HG03139 (cell line): Measurements from ENCODE around the gene HPCAL1.

Experiments used
- ATAC-seq: cut with Tn5 transposase; IDR thresholded peaks from one replicate; pipeline ENCODE4 v1.9.1; 2021; ENCODE audit not compliant: unreplicated experiment

Gene HPCAL1

DNA sequence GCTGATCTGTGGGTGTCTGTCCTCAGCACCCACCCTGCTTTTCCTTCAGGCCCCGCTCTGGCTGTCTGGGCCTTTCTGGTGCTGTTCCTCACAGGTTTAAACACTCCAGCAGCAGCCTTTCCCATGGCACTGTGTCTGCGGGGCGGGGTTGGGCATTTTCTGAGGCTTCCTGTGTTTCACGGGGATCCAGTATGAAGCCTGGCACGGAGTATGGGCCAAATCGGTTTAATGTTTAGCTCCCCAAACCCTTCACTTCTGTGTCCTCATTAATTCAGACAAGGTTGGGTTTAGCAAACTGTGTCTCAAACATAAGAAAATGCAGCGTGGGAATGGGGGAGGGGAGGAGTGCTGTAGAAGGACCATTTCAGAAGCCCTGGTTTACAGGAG is 44.9 kb downstream of the HPCAL1 start:
- ATAC-seq: no peak

DNA sequence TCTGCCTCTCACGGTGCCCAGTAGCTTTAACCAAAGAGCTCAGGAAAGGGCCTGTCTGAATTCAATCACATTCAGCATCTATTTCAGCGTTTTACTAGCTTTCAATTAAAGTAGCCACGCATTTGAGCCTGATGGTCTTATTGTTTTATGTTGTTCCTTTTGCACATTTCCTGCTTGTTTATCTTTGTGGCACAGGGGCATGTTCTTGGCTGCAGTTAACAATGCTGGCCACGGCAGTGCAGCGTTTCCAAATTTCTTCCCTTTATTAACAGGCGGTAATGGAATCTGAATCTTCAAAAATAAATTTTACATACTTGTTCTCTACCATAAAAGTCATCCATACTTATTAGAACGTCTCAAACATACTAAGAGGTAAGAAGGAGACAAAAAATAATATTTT is 46.2 kb downstream of the HPCAL1 start:
- no peak for ATAC-seq

DNA sequence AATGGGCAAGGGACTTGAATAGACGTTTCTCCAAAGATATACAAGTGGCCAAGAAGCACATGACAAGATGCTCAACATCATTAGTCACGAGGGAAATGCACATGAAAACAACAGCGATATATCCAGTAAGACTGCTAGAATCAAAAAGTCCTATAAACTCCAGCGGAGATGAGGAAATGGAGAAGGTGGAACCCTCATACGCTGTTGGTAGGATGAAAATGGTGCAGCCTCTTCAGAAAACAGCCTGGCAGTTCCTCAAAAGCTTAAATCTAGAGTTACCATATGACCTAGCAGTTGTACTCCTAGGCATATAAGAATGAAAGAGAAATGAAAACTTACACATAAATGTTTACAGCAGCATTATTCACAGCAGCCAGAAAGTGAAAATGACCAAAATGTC is 48.1 kb downstream of the HPCAL1 start:
- ATAC-seq: no peak

DNA sequence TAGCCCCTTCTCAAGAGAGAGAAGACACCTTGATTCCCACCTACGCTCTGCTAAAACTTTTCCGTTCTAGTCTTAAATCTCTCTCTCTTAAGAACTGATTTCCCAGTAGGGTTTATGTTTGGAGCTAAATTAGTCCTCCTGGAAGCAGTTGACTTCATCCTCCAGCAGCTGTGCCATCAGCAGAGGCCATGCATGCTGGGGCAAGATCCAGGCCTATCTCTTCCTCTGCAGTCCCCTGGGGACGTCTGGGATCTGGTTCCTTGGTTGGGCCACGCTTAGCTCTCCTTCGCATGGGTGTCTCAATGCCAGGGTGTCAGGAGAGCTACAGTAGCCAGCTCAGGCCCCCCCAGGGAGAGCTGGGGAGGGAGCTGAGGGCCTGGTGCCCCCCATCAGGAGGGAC is 49.7 kb downstream of the HPCAL1 start:
- no peak for ATAC-seq

DNA sequence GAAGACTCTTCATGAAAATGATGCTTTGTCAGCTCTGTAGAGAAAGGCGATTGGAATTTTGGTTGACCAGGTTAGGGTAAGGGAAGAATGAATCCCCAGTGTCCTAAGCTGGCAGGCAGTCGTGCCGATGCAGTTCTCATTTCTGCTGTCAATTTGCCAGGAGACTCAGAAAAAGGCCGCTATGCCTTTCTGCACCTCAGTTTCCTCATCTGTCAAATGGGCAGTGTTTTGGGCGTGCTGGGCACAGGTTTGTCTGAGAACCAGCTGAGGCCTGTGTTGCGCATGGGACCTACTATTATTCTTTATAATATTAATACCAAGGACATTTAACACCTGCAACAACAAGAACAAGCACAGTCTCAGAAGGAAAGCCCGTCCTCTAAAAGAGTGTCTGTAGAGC is 50.3 kb downstream of the HPCAL1 start:
- no peak for ATAC-seq

DNA sequence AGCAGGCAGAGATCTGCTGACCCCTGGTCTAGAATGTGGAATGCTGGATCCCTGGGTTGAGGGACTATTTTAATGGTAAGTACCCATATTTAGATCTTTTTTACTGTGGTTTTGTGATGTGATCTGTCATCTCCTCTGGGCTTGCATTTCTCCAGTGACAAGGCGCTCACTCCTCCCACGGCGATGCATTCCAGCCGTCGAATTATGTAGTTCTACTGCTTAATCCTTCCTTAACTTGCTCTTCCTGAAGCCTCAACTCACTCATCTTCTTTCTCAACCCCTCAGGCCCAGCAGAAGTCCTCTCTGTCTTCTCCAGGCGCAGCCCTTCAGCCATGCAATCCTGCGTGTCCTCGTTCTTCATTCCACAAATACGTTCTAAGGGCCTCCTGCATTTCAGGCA is 51.2 kb downstream of the HPCAL1 start:
- no peak for ATAC-seq

DNA sequence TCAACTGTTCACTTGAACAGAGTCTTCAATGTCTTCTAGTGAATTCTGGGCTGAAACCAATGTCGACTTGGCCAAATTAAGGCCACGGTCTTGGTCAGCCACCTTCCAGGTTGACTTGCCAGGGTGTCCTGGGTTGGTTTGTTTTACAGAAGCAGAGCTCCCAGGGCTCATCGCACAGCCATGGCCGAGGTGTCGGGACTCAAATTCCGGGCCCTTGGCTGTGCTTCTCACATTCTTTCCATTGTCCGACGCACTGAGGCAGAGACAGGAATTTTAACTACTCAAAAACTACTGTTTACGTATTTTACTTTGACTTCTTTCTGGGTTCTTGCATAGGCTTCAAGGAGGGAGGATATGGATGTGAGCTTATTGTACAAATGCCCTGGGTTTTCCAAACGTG is 51.7 kb downstream of the HPCAL1 start:
- ATAC-seq: no peak

DNA sequence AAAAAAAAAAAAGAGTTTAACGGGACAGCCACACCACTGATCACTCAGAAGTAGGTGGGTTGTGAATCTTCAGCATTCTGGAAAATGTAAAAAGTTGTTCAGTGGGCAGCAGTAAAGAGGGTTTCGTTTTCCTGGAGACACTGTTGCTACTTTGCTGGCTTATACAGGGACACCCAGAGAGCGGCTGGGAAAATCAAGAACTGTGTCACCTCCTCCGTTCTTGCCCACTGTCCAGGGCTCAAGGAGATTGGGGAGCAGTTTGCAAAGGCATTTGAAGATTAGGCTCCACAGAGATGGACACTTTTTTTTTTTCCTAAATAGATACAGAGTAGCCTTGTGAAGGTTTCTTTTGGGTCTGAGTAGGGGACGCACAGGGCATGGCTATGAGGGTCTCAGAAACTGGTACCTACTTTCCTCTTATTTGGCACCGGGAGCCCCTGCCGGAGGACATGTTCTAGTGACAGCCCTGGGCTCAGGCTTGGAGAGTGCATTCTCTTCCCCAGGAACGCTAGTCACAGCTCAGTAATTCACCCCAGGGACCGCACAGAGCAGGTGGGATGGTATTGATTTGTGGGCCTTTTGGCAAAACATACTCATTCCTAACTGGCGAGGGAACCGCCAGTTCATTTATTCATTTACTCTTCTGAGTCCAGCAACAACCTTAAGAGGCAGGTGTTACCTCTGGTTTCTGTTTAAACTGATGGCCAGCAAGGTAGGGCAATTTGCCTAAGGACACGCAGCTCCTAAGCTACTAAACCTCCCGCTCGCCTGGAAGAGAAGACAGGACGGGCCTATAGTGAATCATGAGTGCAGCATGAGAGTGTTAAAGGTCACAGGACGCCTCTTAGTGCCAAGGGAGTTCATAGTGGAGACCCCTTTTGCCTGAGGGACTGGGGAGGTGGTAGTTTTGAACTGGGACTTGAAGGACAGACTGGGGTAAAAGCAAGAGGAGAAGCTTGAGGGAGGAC is 53.1 kb downstream of the HPCAL1 start:
- ATAC-seq: no peak

DNA sequence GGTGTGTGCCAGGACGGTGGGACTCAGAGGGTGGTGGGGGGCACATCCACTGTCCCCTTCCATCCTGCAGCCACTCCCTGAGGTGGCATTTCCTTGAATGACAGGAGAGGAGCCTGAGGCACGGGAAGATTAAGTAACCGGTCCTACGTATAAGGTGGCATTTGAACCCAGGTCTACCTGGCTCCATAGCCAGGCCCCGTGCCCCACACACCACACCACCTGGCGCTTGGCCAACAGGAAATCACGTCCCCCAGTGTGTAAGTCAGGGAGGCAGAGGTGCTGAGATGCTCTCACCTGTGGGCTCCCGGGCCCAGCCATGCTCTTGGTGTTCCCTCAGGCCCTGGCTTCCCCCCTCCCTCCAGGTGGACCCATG is 53.7 kb downstream of the HPCAL1 start:
- no peak for ATAC-seq

DNA sequence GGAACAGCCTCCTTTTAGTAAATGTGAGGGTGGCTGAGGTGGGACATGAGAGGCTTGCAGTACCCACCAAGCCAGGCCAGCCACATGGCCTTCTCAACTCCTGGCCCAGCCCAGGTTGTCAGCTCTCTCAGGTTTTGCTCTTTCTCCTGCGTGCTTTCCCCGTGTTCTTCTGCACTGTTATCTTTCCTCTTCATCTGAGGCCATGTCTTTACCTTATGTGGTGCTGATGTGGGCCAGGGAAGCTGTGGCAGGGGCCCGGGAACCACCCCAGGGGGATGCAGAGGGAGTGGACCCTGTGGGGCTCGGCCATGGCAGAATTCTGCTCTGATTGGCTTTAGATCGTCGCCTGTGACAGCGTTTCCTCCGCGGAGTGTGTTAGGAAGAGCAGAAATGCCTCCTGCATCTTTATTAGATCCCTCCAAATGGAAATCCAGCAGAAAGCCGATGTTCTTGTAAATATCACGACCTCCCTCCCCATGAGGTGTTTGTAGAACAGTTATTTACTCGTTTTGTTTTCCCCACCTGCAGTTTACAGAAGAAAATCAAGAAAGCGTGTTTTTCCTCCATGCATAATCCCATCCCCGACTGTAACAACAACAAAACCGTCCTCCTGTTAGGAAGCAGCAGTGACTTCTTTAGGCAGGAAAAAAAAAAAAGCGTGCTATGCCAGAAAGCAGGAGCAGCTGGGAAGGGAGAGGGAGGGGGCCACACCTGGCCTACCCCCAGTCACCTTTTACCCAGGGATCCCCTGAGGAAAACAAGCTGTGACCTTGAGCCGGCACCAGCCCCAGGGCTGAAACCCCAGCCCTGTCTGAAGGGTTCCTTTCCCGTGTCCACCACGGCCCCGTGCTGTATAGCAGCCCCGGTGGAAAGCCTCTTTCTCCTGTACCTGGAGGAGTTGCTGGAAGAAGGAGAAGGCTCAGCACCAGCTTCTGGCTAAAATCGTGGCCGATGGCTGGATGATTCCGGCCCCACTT is 54.8 kb downstream of the HPCAL1 start:
- ATAC-seq: no peak

DNA sequence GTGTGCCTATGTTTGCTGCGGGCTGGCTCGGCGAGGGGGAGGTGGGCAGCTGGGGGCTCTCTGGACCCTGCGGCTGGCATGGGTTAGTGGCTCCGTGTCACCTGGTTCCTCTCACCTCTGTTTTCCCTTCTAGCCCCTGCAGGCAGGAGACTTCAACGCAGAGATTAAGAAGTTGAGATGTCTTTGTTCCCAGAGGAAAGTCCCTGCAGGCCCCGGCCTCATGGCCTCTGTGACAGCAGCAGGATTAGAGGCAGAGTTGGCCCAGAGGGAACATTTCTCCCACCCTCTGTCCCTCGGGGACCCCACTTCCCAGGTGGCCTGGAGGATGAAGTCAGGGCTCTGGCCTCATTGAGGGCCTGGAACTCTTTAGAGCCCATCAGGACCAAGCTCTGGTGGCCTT is 56.5 kb downstream of the HPCAL1 start:
- no peak for ATAC-seq

DNA sequence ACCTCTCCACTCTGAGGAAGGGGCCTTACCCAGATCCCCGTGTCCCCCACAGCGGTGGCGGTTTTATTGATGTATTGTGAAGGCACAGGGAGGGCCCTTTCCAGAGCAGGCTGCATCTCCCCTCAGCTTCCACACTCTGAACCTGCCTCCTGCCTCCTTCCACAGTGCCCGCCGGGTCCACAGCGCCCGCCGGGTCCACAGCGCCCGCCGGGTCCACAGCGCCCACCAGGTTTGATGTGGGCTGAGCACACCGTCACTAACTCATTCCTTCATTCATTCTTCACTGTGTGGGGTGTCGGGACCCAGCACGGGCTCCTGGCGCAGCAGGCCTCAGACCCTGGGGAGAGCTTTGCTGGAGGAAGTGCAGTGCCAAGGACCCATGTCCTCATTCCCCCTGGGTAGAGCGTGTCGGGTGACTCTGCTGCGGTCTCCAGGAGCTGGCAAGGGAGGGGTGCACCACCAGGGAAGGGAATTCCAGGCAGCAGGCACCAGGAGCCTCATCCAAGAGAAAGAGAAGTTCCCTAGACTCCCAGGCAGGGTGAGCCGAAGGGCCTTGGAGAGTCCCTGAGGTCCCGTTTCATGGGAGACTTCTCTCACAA is 57.1 kb downstream of the HPCAL1 start:
- ATAC-seq: no peak

DNA sequence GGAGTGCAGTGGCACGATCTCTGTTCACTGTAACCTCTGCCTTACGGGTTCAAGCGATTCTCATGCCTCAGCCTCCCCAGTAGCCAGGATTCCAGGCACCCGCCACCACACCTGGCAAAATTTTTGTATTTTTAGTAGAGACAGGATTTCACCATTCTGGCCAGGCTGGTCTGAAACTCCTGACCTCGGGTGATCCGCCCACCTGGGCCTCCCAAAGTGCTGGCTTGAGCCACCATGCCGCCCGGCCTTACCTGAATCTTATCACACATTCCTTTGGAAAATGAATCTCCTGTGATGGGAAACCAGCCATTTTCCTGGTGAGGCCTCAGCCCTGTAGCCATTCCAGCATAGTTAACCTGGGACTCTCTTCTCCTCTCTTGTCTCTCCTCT is 57.8 kb downstream of the HPCAL1 start:
- no peak for ATAC-seq

DNA sequence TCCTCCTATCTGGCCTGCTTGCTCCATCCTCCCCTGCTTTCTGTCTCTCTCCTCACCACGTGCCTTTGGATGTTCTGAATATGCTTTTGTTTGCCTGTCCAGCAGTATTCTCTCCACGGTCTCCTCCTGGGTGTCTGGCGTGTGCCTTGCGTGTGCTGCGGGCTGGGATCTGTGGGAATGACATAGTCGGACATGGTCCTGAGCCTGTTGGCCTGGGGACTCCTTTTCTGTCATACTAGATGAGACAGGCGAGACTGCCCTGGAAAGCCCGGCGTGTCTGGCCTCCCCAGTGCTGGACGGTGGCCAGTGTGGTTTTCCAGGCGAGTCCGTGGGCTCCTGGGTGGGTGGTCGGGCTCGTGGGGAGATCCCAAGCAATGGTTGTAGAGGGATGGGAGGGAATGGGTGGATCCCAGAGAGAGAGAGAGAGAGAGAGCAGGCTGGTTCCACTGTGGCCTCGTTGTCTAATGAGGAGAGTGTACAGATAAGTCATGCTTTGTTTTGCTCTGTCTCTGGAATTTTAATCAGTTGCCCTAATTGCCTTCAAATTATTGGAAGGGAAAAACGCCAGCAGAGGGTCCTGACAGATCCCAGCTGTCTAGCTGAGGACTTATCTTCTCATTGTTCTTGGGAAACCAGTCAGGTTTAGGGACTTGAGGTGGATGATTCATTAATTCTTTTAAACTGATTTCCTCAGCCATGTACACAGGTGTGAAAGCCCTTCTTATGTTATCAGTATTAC is 58.3 kb downstream of the HPCAL1 start:
- no peak for ATAC-seq

DNA sequence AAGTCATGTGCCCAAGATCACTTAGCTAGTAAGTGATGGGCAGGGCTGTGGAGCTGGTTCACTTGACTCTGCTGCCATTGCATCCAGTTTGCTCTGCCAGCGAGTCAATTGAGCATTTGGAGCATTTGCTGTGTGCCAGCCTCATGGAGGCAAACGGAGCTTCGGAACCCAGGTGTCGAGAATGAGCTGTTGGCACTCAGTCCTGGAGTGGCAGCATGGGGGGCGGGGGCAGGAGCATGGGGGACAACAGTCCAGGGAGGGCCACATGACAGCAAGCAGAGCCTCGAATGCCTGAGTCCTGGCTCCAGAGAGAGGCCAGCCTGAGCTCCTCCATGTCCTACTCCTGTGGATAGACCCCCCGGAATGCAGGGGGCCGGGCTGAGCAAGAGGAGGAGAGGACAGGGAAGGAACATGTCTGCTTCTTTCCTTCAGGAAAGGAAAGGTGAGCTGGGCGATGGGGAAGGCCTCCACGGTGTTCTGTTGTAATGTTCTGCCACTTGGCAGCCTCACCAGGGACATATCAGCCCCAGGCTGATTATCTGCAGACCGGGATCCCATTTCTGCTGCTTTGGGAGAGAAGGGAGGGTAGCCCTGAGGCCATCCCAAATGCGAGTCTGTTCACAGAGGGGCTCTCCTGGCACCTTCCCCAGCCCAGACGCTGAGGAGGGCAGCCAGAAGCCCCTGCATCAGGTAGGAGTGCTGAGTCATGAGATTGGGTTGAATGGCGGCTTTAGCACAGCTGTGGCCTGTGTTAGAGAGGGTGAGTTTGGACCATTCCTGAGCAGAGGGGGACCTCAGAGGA is 59.6 kb downstream of the HPCAL1 start:
- no peak for ATAC-seq

DNA sequence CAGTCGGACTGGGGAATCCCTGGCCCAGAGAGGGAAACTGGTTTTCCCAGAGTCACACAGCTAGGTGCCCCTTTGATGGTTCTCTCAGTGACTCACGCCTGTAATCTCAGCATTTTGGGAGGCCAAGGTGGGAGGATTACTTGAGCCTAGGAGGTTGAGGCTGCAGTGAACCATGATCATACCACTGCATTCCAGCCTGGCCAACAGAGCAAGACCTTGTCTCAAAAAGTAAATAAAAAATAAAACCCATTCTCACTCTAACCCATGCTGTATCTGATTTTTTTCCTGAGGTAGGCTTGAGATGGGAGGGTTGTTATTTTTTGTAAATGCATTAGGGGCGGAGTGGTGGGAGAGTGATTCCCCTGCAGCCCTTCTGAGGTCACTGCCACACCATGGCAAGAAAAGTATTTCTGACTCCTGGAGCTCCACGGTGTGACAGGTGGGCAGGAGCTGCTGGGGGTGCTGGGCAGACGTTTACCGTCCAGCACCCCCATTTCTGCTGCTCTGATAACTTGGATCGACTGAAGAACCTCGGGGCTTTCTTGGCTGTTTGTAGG is 60.3 kb downstream of the HPCAL1 start:
- no peak for ATAC-seq

DNA sequence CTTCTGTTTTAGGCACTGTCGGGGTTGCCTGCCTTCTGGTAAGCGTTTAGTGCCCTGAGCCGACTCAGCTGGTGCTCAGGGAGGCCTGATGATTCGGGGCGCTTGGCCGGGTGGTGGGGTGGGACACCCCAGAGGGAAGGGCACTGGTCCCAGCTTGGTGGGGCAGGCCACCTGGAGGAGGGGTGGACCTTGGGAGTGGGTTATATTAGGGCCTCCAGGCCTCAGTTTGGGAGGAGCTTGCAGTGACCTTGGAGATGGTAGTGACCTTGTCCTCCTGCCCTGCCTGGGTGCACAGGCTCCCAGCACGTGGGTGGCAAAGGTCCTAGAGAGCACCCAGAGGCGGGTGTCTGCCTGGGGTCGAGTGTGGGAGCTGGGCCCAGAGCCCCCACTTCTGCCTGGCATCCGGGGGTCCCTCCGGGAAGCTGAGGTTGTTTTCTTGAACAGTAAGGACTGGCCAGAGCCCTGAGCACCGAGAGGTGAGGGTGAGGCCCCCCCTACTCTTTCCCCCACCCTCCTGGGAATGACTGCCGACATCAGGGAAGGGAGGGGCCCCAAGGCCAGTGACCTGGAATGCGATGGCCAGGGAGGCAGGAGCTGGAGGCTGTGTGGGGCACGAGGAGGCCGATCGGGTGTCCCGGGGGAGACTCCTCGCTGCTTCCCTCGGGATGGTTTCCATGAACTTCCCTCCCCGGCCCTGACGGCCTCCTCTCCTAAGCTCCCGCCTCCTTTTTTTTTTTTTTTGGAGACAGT is 61.3 kb downstream of the HPCAL1 start:
- ATAC-seq: no peak

DNA sequence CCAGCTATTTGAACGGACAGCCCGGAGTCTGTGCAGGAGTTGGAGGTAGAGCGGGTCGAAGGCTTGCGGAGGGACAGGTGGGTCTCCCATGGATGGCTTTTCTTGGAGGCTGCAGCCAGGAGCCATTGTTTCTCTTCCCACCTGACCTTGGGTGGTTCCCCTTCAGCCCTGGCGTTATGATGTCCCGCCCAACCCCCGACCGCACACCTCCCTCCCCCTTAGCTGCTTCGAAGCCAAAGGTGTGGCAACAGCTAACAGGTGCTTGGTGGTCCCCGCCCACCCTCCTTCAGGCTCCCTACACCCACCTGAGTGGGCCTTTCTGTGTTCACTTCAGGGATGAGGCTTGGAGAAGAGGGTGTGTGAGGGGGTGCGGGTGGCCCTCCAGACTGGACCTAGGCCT is 62.7 kb downstream of the HPCAL1 start:
- no peak for ATAC-seq
